Dermis blood vessel endothelial cell (primary cell): Measurements from ENCODE around the gene LINC00237. TPM values are rescaled to one million over a fixed set of nuclear protein-coding genes. Genes with fewer than 3 reads are reported as not detected.

ENCODE experiments used
- DNase-seq: peaks from one replicate; pipeline ENCODE4 v3.0.0; 2010
- total RNA-seq: library from RNA; depleted of rRNA; stranded (reverse); fragments of >200 nt; gene quantifications from 2 replicates; pipeline ENCODE4 v1.2.3, GENCODE V29; 2014

Gene LINC00237
- total RNA-seq, 1 donor from 2014 or later: not detected

DNA sequence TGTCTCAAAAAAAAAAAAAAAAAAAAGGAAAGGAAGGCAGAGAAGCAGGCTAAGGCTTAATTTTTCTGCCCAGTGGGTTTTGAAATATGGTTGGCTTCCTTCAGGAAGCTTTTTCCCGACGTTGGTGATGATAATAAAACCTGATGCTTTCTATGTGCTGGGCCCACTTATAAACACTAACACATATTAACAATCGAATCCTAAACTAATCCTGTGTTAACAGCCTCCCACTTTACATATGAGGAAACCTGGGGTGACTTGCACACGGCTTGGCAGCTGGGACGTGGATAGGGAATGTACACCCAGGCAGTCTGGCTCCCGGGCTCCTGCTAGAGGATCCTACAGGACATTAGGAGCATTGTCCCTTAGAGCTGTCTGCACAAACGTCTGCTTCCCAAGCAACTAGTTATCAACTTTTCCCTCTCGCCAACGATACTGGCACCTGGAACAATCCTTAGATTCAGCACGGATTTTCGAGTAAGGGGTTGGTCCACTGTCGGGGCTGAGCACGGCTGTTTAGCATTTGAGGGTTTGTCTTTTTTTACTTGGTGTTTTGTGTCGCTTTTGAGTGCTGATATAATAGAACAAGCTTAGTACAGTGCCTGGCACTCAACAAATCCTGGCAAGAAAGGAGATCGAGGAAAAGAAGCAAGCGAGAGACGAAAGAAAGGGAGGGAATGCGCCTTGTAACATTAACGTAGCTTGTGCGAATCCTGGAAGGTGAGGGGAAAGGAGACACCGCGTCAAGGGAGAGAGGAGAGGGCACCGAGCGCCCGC lies 19.1 kb upstream of the LINC00237 start:
- DNase-seq: peak; percentile 60

DNA sequence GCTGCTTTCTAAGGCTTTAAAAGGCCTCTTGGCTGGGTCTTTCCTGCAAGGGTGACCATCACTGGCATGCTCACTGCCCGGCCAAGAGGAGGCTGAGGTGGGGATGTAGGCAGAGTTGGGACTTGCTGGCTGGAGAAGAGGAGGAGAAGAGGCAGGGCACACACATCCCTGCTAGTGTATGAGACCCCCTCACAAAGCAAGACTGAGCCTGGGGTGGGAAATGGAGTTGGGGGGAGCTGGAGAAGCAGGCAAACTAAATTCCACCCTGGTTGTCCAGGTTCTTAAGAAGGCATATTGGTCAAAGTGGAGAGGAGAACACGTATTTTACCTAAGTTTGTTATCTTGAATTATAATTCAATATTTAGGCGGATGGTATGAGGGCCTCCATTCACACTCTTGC lies 18.0 kb upstream of the LINC00237 start:
- no peak for DNase-seq

DNA sequence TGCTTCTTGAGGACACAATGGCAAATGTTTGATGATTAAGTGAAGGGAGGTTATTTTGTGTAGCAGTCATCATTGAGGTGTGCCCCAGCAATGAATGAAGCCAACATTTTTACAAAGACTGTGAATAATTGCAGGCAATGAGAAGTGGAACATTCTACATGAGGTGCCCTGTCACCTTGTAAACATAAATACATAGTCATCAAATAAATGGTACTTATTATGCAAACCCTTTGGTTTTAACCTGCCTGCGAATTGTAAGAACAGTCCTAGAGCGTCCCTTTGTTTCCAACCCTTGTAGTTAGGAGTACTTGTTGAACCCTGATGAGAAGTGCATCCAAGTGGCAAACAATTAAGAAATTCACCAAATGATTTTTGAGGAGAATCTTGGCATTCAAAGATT lies 12.6 kb upstream of the LINC00237 start:
- no peak for DNase-seq

DNA sequence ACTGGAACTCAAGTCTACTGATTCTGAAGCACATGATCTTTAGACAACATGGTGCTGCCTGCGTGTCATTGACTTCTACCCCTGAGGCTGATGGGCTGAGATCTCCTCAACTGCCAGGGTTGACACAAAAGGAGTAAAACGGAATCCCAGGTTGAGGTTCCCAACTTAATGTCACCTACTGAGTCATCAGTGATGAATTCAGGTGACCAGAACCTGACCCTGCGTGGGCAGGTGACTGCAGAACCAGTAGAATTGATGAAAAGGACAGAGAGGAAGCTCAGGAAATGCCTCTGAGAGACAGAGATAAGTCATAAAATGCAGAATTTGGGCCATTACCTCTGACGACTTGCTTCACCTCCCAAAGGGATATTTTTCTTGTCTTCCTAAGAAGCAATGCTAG lies 12.0 kb upstream of the LINC00237 start:
- DNase-seq: no peak

DNA sequence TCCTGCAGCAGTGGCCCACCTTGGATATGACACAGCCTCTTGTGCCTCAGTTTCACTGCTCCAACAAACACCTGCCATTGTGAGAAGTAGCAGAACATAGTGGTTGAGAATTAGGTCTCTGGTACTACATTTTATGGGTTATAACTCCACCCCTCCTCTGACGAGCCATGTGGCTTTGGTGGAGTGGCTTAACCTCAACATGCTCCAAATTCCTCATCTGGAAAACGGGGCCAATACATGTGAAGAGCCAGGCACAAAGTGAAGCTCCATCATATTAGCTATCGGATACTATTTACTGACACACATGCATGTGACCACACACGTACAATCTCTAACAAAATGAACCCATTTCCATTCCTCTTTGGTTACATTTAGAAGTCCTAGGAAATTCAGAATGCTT lies 11.4 kb upstream of the LINC00237 start:
- DNase-seq: no peak

DNA sequence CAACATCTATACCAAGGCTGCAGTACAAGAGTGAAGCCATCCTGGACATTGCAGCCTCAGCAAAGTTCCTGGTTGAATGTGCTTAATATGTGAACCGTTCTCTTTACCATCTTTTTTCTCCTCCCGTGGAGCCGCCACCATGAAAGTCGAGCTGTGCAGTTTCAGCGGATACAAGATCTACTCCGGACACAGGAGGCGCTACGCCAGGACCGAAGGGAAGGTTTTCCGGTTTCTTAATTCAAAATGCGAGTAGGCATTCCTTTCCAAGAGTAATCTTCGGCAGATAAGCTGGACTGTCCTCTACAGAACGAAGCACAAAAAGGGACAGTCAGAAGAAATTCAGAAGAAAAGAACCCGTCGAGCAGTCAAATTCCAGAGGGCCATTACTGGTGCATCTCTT lies 8.4 kb upstream of the LINC00237 start:
- DNase-seq: no peak

DNA sequence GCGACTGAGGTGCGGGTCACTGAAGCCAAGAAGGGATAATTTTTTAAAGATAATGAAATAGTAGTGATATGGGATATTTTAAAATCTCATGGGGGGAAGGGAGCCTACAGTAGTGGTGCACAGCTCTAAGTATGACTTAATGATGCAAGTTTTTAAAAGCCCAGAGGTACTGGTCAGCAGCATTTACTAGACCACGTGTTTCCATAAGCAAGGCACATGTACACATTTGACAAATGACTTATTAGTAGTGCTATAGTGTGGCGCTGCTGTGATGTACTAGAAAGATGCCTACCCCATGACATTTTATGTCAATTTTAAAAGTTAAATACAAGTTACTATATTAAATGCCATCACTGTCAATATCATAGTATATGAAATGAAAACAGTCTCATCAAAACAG lies 7.5 kb upstream of the LINC00237 start:
- DNase-seq: no peak

DNA sequence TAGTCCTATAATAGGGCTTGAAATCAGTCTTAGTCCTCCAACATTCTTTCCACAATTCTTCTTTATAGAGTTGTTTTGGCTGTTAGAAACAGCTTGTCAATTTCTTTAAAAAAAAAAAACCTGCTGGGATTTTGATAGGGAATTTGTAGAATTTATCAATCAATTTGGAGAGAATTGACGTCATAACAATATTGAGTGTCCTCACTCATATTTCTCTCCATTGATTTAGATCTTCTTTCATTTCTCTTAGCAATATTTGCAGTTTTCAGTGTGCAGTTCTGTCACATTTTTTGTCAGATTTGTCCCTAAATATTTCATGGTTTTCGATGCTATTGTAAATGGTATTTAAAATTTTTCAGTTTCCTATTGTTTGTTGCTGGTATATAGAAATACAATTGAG lies 5.3 kb upstream of the LINC00237 start:
- no peak for DNase-seq

DNA sequence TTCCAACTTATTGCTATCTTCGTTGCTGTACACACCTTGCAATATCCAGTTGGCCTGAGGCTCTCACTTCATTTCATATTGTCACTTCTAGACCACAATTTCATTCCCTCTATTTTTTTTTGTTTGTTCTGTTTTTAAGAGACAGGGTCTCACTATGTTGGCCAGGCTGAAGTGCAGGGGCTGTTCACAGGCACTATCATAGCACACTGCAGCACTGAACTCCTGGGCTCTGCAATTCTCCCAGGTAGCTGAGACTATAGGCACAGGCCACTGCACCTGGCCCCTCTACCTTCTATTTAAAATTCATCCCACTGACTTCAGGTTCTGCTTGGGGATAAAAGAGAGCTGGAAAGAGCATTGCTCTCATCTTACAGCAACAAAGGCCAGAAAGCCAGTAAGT lies 4.7 kb upstream of the LINC00237 start:
- DNase-seq: no peak

DNA sequence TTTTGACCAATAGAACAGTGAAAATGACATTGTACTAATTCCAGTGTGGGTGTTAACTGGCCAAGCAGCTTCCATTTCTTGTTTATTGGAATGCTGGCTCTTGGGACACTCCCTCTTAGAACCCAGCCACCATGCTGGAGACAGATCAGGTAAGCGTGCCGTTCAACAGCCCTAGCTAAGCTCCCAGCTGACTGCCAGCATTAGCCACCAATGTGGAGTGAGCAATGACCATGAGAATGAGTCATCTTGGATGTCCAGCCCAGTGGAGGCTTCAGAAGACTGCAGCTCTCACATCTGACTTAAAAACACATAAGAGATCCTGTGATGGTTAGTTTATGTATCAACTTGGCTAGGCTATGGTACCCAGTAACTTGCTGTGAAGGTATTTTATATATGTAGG lies 3.0 kb upstream of the LINC00237 start:
- DNase-seq: no peak

DNA sequence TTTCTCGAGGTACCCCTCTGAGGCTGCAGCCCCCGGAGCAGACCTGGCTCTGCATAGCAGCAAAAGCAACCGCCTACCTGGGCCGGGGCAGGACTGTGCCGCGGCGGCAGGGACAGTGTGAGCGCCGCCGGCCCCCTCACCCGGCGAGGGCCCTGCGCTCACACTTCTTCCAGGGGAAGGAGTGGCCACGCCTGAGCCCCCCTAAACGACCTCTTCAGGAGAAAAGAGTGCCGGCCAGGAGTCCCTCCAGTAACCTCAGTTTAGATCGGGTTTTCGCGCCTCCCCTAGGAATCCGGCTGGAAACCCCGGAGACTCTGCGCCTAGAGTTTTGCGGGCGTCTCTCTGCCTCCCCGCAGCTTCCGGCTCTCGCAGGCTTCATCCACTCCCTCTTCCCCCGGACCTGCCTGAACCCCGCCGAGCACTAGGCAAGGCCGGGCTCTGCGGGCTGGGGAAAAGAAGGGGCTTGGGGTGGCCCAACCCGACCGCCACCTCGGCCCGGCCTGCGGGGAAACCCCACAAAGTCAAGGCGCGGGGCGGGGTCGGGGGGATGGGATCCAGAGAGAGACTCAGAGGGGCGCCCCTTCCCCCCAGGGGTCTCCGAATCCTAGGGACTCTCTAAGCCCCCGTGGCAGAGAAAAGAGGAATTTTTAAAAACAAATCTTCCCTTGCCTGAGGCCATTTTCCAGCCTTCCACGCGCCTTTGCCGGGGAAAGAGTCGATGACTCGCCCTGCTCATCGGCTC lies 558 bp downstream of the LINC00237 start:
- no peak for DNase-seq

DNA sequence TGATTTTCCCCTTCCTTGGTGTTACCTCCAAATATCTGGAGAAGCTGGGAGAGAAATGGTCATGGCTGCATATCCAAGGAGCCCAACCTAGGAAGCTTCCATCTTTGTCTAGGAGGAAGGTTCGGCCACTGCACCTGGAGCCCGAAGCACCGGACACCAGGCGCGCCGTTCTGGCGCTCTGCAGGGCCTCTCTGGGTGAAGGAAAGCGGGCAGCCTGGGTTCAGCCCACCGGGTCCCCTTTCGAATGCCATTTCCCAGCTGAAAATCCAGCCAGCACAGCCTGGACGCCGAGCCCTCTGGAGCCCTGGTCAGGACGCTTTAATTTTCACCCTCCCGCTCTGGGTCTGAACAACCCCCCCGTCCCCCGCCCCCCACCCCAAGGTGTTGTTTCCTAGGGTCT lies 1.2 kb downstream of the LINC00237 start:
- no peak for DNase-seq

DNA sequence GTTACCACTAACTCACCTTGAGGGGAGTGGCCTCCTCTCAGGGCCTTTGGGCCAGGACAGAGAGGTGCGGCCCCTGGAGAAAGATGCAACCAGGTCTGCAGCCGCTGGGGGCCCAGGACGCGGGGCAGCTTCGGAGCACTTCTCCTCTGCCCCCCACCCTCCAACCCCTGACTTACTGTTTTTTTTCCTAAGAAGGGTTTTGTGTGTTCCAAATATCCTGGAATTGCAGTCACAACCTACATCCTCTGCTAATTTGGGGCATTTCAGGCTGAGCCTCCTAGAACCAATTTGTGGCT lies 1.7 kb downstream of the LINC00237 start:
- no peak for DNase-seq

DNA sequence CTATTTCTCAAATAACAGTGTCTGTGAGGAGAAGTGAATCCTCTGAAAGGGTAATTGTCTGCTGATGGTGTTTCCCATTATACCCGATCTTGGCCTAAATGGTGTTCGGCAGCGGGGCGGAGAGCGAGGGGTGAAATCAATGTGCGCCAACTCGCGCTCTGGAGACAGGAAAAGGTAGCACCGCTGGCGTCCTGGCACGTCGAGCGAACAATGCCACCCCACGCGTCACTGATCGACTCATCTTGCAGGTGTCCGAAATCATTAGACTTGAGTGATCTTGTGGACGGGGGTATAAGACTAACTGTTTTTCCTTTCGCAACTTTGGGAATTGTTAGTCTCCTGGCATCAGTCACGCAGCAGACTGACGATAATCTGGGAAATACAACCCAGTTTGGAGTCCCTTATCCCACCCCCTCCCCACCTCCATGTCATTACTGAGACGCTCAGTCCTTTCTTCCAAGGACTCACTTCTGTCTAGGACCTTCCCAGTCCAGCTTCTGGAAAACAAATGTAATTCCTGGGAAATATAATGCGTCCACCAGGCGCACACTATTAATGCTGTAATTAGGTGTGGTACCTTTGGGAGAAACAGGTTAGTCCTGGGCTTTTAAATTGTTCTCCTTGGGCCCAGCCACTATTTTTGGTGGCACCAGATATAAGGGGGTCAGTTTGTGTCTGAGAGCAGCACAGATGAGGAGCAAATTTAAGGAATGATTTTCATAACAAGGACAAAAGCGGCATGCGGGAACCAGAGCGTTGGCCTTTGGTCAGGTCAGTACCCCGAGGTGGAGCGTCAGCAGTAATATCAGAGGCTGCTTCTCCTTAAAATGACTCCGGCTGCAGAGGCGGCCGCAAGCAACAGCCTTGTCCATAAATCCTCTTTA lies 2.3 kb downstream of the LINC00237 start:
- DNase-seq: no peak

DNA sequence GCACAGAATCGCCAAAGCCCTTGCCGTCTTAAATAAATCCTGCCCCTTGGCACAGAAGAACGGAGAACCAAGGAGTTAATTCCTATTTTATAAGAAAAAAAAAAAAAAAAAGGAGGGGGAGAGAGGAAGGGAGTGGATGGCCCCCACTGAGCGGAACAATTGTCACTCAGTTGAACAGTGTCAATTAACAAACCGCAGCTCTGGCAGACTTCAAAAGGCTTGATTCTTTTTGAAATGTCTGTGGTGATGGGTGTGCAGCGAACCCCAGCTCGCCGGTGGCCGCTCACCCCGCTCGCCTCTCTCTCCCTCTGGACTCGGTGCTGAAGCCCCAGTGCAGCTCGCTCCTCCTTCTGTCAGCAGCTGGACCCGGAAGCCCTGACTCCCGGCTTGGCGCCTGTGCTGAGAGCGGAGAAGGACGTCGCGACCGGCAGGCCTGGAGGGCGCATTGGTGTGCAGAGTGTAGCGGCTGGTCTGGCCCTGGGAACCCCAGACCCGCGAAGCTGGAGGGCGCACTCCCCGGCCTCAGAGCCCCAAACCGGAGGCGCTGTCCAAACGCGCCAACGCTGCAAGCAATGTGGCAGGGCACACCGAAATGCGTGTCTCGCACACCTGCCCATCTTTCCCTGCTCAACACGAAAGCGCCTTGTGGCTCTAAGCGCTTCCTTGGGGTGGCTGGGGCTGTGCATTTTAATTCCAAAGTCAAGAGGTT lies 3.4 kb downstream of the LINC00237 start:
- peak; percentile 25 for DNase-seq

DNA sequence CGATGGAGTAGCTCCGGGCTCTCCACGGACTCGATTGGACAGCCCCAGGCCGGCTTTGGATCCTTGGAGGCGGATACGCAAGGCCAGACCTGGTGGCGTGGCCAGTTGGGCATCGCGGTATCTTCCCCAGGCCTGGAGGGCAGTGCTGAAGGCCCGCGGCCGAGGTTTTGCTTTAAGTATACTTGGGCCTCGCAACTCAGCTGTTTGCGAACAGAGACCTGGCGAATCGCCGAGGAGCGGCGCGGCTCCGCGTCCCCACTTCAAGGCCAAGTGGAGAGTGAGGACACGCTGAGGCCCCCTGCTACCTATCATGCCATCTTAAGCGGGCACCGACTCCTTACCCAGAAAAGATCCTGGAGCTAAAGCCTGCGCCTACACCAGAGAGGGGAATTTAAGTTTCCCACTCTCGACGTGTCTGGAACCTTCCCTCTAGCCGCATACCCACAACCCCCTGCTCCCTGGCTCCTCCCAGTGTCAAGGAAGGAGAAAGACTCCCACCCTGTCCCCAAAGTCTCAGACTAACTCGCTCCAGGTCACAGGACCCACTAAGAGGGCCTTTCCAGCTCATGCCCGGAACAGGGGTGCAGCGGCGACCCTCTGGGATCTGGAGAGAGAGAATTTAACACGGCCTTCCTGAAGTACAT lies 4.1 kb downstream of the LINC00237 start:
- DNase-seq: peak; percentile 5

DNA sequence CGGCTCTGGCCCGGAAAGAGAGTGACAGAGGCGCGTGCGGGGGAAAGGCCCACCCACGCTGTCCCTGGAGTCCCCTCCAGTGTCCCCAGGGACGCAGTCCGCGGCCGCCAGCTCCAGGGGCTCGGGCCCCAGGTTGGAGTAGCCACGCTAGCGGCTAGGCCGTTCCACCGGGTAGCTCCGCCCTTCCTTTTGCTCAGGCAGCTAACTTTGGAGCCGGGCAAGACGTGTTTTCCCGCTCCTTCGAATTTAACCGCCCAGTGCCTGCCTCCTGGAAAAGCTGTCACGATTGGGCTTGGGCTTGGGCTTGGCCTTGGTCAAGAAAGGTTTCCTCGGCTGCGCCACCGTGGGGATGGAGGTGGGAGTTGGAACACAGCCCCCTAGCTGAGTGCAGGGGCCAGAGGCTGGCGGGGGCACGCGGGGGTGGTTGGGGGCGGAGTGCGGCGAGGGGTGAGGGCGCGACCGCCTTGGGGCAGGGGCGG lies 4.7 kb downstream of the LINC00237 start:
- DNase-seq: peak; percentile 12

DNA sequence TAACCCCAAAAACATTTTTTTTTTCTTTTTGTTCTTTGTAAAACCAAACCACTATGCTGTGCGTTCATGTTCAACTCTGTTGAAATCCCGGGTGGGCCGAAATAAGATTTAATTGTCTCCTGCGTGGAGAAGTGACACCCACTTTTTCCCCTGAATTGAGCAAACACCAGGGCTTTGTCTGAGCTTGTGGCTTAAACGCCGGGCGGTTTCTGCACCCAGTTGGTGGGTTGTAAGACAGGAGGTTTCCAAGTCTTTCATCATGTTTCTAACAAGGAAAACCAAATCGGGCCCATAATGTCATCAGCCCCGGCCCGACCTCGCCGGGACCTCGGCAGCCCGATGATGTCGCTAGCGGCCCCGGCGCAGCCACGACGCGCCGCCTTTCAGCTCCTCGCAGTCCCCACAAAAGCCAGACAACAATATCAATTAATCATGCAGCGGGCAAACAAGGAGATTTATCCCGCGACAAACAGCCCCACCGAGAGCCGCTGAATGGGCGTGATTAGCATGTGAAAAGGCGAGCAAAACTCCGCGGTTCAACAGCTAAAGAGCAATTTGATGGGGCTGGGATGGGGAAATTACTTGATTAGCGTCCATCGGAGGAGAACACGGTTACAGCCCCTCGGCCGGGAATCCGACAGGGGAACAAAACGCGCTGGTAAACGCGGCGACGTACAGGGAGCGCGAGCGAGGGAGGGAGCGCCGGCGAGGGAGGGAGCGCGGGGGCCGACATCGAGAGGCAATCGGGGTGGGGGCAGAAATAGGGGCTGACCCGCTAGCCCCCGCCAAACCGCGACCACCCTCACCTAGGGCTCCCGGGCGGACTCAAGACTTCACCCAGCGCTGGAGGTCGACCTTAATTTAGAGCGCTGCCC lies 5.3 kb downstream of the LINC00237 start:
- DNase-seq: peak; percentile 15

DNA sequence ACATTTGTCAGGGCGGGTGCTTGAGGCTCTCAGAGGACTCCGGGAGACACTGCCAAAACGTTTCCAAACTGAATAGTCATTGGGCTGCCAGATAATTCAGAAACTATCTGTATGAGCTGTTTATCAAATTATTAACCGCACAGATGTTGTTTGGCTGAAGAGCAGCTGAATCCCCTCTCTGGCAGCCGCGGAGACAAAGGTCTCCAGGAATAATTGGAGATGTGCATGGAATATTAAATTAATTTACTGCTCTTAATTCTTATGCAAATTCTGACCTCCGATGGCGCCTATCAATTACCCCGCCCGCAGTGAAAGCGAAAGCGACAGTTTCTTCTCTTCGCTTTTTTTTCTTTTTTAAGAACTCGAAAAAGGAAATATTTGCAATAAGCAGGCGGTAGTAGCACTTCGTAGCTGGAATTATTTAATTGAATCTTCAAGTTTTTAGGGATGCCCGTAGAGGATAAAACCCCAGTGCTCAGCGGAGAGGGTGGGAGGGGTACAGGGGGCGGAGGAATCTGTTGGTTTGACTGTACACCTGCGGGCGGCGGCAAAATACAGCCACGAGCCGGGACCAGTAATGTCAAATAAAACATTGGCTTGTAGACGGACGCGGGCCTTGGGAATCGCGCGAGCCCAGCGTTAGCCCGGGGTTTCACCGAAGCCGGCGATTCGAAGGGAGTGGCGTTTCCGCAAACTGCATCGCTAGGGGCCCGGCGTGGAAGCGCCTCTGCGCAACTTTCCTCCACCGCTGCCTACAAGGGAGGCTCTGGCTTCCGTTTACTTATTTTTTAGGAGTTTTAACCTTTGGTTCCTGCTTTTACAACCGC lies 6.2 kb downstream of the LINC00237 start:
- peak; percentile 37 for DNase-seq
